ENCODE results near the gene OPTC. TPM values are rescaled to one million over a fixed set of nuclear protein-coding genes. Genes with fewer than 3 reads are reported as not detected.

OPTC gene
- total and polyA plus RNA-seq, 2 of the 8 experiments (the other 6 are each of a cell fraction or from before 2014, with no cell fraction given): 1.1 to 4.0 TPM

DNA sequence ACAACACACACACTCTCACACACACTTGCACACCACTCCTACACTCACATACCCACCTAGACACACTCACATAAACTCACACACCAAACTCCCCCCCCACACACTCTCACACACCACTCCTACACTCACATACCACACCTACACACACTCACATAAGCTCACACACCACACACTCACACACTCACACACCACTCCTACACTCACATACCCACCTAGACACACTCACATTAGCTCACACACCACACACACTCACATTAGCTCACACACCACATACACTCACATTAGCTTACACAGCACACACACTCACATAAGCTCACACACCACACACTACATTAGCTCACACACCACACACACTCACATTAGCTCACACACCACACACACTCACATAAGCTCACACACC lies 33.1 kb downstream of the OPTC start:
- Histone ChIP-seq H3K56ac (replicated peaks; ENCODE audit: insufficient read length, low read depth, low read length) (peak overlapping the region; percentile 95), H3K14ac (ENCODE audit: insufficient read length) (no peak overlapping the region), H2BK120ac (replicated peaks; ENCODE audit: low read depth, low read length) (no peak overlapping the region), H3K4me2 (ENCODE audit: insufficient read depth in 1 of 2, low read depth in 2 of 2, low read length in 2 of 2) (no peak overlapping the region), H2BK15ac (ENCODE audit: low read length) (peak overlapping the region; percentile 99; the same call in 1 of the 2 replicates), H3K79me1 (ENCODE audit: low read depth, low read length) (peaks cover 4% of the 10 kb centered on the region; the same call in 1 of the 2 replicates), H4K91ac (replicated peaks; ENCODE audit: insufficient read length, low read length) (peak overlapping the region; percentile 64), H3K18ac (ENCODE audit: extremely low read depth, low read length) (no peak overlapping the region), H2BK5ac (ENCODE audit: low read depth, low read length) (0 out of 2 replicates have a peak overlapping the region, but pooled peaks have one; percentile 60), H4K20me1 (replicated peaks in 1 of 2; ENCODE audit: control insufficient read depth in 1 of 2, insufficient read depth in 2 of 2, low read length in 2 of 2) (peaks cover 0 to 2% of the 10 kb centered on the region in 2 experiments), H4K5ac (ENCODE audit: insufficient read length, low read depth, low read length) (peak overlapping the region; percentile 17), H3K27me3 (replicated peaks in 1 of 4; ENCODE audit: control insufficient read depth in 3 of 4, extremely low read depth in 1 of 4, insufficient read depth in 3 of 4, low read length in 3 of 4) (peaks cover 0 to under 1% (median under 1%) of the 10 kb centered on the region in 4 experiments; a peak in 2 of 7 replicates), H2BK12ac (ENCODE audit: low read depth, low read length) (peak overlapping the region; percentile 93; the same call in 1 of the 2 replicates), H2BK20ac (ENCODE audit: low read length) (no peak overlapping the region), H3K9ac (replicated peaks in 1 of 4; ENCODE audit: extremely low read depth in 1 of 4, low read depth in 3 of 4, low read length in 3 of 4) (no peak overlapping the region; a peak in 1 of 7 replicates), H4K8ac (ENCODE audit: extremely low read depth, insufficient read depth, low read length) (no peak overlapping the region), H3K23me2 (ENCODE audit: low read depth, low read length) (peaks cover 9% of the 10 kb centered on the region; the same call in 1 of the 2 replicates), H3K79me2 (ENCODE audit: control insufficient read depth in 1 of 2, insufficient read depth in 2 of 2, low read length in 2 of 2) (no peaks in the 10 kb centered on the region), H3K4me1 (replicated peaks in 1 of 4; ENCODE audit: control insufficient read depth in 3 of 4, insufficient read depth in 4 of 4, low read length in 3 of 4) (peaks cover 3 to 16% (median 14%) of the 10 kb centered on the region in 4 experiments), H2AK5ac (ENCODE audit: low read depth, low read length) (peak overlapping the region; percentile 99), H3K27ac (ENCODE audit: low read depth, low read length) (no peak overlapping the region), H3K36me3 (ENCODE audit: control insufficient read depth in 2 of 4, insufficient read depth in 4 of 4, low read length in 3 of 4) (no peaks in the 10 kb centered on the region), H3K4ac (replicated peaks; ENCODE audit: insufficient read length, low read depth, low read length) (no peak overlapping the region), H3K23ac (ENCODE audit: insufficient read length) (peak overlapping the region; percentile 36), H3K4me3 (ENCODE audit: extremely low read depth in 1 of 4, insufficient read depth in 2 of 4, low read depth in 3 of 4, low read length in 4 of 4) (no peak overlapping the region), H3K9me3 (ENCODE audit: insufficient read depth in 2 of 2, low read depth in 1 of 2, low read length in 1 of 2) (no peaks in the 10 kb centered on the region), H2AFZ (ENCODE audit: low read length) (no peak overlapping the region)
- POLR2A ChIA-PET (ENCODE audit: partially characterized antibody): interaction anchor here (0.6 to 1.7 kb wide), 2 partner anchors 8 to 16 kb away, joined by 3 to 7 read pairs; no protein-coding TSS in a partner anchor
- DNase-seq (ENCODE audit: low read depth in 1 of 2, low spot score in 2 of 2) (no peak), FAIRE-seq (no peak)
- CTCF ChIA-PET (ENCODE audit: partially characterized antibody): interaction anchor here (0.6 to 3.7 kb wide), 16 partner anchors 10 to 175 kb away, joined by 3 to 22 read pairs (median 5); no protein-coding TSS in a partner anchor
- TF ChIP-seq SUZ12 (IDR thresholded peaks at IDR 0.05; ENCODE audit: low read length) (no peak), TBP (IDR thresholded peaks at IDR 0.05; ENCODE audit: low read depth, low read length) (no peak), TCF12 (IDR thresholded peaks at IDR 0.05; ENCODE audit: low read depth, low read length) (no peak), SP2 (IDR thresholded peaks at IDR 0.05; ENCODE audit: low read length) (no peak), CBX8 (IDR thresholded peaks at IDR 0.05; ENCODE audit: borderline replicate concordance, low read depth, low read length) (no peak), SP1 (IDR thresholded peaks at IDR 0.05; ENCODE audit: low read depth, low read length) (no peak), EGR1 (IDR thresholded peaks at IDR 0.05; ENCODE audit: borderline replicate concordance, low read depth, low read length) (no peak), BRCA1 (IDR thresholded peaks at IDR 0.05; ENCODE audit: low read depth, low read length) (no peak), CHD2 (IDR thresholded peaks at IDR 0.05; ENCODE audit: low read length) (no peak)
- TF ChIP-seq, protein P1, sequence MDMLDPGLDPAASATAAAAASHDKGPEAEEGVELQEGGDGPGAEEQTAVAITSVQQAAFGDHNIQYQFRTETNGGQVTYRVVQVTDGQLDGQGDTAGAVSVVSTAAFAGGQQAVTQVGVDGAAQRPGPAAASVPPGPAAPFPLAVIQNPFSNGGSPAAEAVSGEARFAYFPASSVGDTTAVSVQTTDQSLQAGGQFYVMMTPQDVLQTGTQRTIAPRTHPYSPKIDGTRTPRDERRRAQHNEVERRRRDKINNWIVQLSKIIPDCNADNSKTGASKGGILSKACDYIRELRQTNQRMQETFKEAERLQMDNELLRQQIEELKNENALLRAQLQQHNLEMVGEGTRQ (IDR thresholded peaks at IDR 0.05; ENCODE audit: low read length): no peak
